OCI-LY3 (cell line): ENCODE measurements around the gene CPTP.

ENCODE experiments used
- EZH2phosphoT487 ChIP-seq: fragments of 200-600 bp; shearing (Covaris generic); IDR thresholded peaks from 2 replicates; pipeline ENCODE4 v1.6.1; 2018; ENCODE audit warnings: antibody characterized with exemption, mixed run types, low read depth
- TF ChIP-seq, protein P1 (sequence below): fragments of 200-600, 300-600 bp; sonication (generic); IDR thresholded peaks from 2 replicates; pipeline ENCODE4 v1.5.1; 2014; ENCODE audit warnings: antibody characterized with exemption, low read length, low read depth

DNA sequence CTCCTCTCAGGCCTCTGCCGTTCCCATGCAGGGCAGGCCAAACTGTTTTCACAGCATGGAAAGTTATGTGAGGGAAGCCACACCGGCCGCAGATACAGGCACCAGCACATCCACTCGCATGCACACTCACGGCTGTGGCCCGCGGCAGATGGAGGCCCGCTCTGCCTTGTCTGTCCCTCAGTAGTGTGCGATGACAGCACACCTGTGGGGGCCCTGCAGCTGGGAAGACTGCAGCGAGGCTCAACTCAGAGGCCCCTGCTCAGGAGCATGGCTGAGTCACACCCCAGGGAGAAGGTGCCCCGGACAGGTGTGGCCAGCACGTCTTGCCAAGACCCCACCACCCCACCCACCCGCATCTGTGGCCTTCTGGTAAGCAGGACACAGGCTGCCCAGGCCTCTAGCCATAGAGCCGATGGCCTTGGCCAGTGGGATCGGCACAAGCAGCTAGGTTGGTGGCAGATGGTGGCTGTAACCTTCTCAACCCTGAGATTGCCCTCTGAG, 49.6 kb upstream of the CPTP start:
- TF ChIP-seq, protein P1, sequence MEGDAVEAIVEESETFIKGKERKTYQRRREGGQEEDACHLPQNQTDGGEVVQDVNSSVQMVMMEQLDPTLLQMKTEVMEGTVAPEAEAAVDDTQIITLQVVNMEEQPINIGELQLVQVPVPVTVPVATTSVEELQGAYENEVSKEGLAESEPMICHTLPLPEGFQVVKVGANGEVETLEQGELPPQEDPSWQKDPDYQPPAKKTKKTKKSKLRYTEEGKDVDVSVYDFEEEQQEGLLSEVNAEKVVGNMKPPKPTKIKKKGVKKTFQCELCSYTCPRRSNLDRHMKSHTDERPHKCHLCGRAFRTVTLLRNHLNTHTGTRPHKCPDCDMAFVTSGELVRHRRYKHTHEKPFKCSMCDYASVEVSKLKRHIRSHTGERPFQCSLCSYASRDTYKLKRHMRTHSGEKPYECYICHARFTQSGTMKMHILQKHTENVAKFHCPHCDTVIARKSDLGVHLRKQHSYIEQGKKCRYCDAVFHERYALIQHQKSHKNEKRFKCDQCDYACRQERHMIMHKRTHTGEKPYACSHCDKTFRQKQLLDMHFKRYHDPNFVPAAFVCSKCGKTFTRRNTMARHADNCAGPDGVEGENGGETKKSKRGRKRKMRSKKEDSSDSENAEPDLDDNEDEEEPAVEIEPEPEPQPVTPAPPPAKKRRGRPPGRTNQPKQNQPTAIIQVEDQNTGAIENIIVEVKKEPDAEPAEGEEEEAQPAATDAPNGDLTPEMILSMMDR, result no peak
- TF ChIP-seq EZH2phosphoT487, result no peak
